22Rv1 (cell line): ENCODE measurements around the gene AFDN.

Source experiments
- CTCF ChIP-seq: fragments of 450-650 bp; IDR thresholded peaks from 2 replicates; pipeline ENCODE4 v1.5.1; 2017; ENCODE audit warnings: mild to moderate bottlenecking
- ZFX ChIP-seq: fragments of 450-650 bp; IDR thresholded peaks from 2 replicates; pipeline ENCODE4 v1.6.1; 2017; ENCODE audit warnings: antibody characterized with exemption, borderline replicate concordance

GRCh38 chr6:167841981-167842380 lies 15.3 kb downstream of the AFDN start:
- TF ChIP-seq CTCF (no peak), ZFX (no peak)
